ENCODE results near the gene RUBCNL.

RUBCNL gene

DNA sequence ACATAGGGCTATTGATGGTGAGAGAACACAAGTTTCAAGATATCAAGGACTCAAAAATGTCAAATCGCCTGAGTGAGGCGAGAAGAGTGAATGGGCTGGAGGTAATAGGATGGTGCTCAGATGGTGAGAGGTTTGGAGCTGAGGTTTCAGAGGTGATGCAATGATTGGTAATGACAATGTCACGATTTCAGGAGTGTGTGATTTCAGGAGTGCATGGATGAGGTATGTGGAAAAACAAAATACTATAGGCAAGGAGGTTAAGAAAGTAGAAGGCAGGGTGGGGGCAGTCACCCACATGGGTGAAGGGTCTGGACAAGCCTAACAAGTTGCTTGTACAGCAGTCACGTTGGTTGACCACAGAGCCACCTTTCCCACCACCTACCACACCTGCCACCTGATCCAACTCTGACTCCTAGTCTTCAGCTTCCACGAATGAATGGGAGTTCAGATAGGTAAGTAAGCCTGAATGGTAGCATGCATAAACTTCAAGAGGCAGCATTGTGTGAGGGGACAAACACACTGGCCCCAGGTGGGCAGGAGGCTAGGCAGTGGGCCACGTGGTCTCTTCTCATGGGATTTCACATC lies 71.5 kb downstream of the RUBCNL start:
- no peak overlapping the region for H3K27ac ChIP-seq (ENCODE audit: low read depth, low read length, poor library complexity, severe bottlenecking)

DNA sequence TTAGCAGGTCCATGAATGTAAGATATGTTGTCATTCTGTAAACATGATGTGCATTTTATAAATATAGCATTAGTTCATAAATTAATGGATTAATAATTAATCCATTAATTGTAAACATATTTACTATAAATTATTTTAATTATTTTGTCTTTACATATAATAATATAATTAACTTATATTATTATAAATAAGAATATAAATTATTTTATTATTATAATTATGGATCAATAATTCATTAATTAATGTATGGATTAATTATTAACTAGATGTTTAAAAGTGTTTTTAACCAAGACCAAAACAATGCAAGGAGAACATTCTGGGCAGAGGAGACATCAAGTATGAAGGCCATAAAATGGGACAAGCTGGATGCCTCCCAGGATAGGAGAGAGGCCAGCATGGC lies 72.0 kb downstream of the RUBCNL start:
- H3K4me1 ChIP-seq (ENCODE audit: insufficient read depth, low read length, severe bottlenecking) = no peaks in the 10 kb centered on the region
- no peak overlapping the region for H3K4me3 ChIP-seq (ENCODE audit: low read depth, low read length, poor library complexity, severe bottlenecking)
- H3K9me3 ChIP-seq (ENCODE audit: low read length) = no peaks in the 10 kb centered on the region
- no peak overlapping the region for H3K27ac ChIP-seq (ENCODE audit: low read depth, low read length, poor library complexity, severe bottlenecking)
- no peaks in the 10 kb centered on the region for H3K27me3 ChIP-seq (ENCODE audit: insufficient read depth, low read length)
- H3K36me3 ChIP-seq (ENCODE audit: insufficient read depth, low read length) = no peaks in the 10 kb centered on the region
- H4K20me1 ChIP-seq (ENCODE audit: insufficient read depth, low read length) = no peaks in the 10 kb centered on the region
- TF ChIP-seq, protein P1, sequence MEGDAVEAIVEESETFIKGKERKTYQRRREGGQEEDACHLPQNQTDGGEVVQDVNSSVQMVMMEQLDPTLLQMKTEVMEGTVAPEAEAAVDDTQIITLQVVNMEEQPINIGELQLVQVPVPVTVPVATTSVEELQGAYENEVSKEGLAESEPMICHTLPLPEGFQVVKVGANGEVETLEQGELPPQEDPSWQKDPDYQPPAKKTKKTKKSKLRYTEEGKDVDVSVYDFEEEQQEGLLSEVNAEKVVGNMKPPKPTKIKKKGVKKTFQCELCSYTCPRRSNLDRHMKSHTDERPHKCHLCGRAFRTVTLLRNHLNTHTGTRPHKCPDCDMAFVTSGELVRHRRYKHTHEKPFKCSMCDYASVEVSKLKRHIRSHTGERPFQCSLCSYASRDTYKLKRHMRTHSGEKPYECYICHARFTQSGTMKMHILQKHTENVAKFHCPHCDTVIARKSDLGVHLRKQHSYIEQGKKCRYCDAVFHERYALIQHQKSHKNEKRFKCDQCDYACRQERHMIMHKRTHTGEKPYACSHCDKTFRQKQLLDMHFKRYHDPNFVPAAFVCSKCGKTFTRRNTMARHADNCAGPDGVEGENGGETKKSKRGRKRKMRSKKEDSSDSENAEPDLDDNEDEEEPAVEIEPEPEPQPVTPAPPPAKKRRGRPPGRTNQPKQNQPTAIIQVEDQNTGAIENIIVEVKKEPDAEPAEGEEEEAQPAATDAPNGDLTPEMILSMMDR (IDR thresholded peaks at IDR 0.05; ENCODE audit: low read length) = no peak
- no peak for TF ChIP-seq EZH2 (IDR thresholded peaks at IDR 0.05; ENCODE audit: borderline replicate concordance, low read length)
- H2AFZ ChIP-seq (ENCODE audit: low read length) = no peak overlapping the region
- H3K79me2 ChIP-seq (ENCODE audit: insufficient read depth, low read length) = no peaks in the 10 kb centered on the region
- H3K9ac ChIP-seq (ENCODE audit: low read length) = no peak overlapping the region
- no peaks in the 10 kb centered on the region for H3K9me2 ChIP-seq (ENCODE audit: low read depth, low read length)
- no peak overlapping the region for H3K4me2 ChIP-seq (ENCODE audit: low read length)
- no peaks in the 10 kb centered on the region for H3F3A ChIP-seq (ENCODE audit: insufficient read depth, low read length)

More for the DNA sequence above, 71.5 kb downstream of the RUBCNL start:
- H3F3A ChIP-seq (ENCODE audit: insufficient read depth, low read length) = no peaks in the 10 kb centered on the region
- no peak overlapping the region for H3K9ac ChIP-seq (ENCODE audit: low read length)
- TF ChIP-seq, protein P1 (IDR thresholded peaks at IDR 0.05; ENCODE audit: low read length) = no peak
- TF ChIP-seq EZH2 (IDR thresholded peaks at IDR 0.05; ENCODE audit: borderline replicate concordance, low read length) = no peak
- no peaks in the 10 kb centered on the region for H3K36me3 ChIP-seq (ENCODE audit: insufficient read depth, low read length)
- no peaks in the 10 kb centered on the region for H4K20me1 ChIP-seq (ENCODE audit: insufficient read depth, low read length)
- no peak overlapping the region for H2AFZ ChIP-seq (ENCODE audit: low read length)
- H3K9me2 ChIP-seq (ENCODE audit: low read depth, low read length) = no peaks in the 10 kb centered on the region
- H3K4me1 ChIP-seq (ENCODE audit: insufficient read depth, low read length, severe bottlenecking) = peaks cover under 1% of the 10 kb centered on the region
- H3K4me2 ChIP-seq (ENCODE audit: low read length) = no peak overlapping the region
- no peaks in the 10 kb centered on the region for H3K79me2 ChIP-seq (ENCODE audit: insufficient read depth, low read length)
- H3K9me3 ChIP-seq (ENCODE audit: low read length) = no peaks in the 10 kb centered on the region
- no peak overlapping the region for H3K4me3 ChIP-seq (ENCODE audit: low read depth, low read length, poor library complexity, severe bottlenecking)
- H3K27me3 ChIP-seq (ENCODE audit: insufficient read depth, low read length) = no peaks in the 10 kb centered on the region

DNA sequence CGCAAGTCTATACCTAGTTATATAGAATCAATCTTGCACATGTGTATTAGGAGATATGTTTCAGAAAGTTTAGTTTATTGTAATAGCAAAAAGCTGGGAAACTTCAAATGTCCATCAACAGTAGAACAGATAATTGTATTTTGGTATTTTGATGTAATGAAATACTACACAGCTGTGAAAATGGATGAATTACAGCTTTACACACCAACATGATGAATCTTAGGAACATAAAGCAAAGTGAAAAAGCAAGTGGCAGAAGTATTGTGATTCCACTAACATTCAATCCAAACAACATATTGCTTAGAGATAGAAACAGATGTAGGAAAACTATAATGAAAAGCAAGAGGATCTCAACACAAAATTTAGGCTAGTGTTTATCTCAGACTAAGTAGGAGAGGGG lies 72.5 kb downstream of the RUBCNL start:
- H3K4me2 ChIP-seq (ENCODE audit: low read length) = no peak overlapping the region
- no peaks in the 10 kb centered on the region for H3K27me3 ChIP-seq (ENCODE audit: insufficient read depth, low read length)
- H2AFZ ChIP-seq (ENCODE audit: low read length) = no peak overlapping the region
- no peak for TF ChIP-seq EZH2 (IDR thresholded peaks at IDR 0.05; ENCODE audit: borderline replicate concordance, low read length)
- TF ChIP-seq, protein P1 (IDR thresholded peaks at IDR 0.05; ENCODE audit: low read length) = no peak
- H3K9me2 ChIP-seq (ENCODE audit: low read depth, low read length) = no peaks in the 10 kb centered on the region
- H3K4me1 ChIP-seq (ENCODE audit: insufficient read depth, low read length, severe bottlenecking) = no peaks in the 10 kb centered on the region
- no peaks in the 10 kb centered on the region for H3K9me3 ChIP-seq (ENCODE audit: low read length)
- H3K79me2 ChIP-seq (ENCODE audit: insufficient read depth, low read length) = no peaks in the 10 kb centered on the region
- no peaks in the 10 kb centered on the region for H4K20me1 ChIP-seq (ENCODE audit: insufficient read depth, low read length)
- no peak overlapping the region for H3K4me3 ChIP-seq (ENCODE audit: low read depth, low read length, poor library complexity, severe bottlenecking)
- H3K36me3 ChIP-seq (ENCODE audit: insufficient read depth, low read length) = no peaks in the 10 kb centered on the region
- no peak overlapping the region for H3K9ac ChIP-seq (ENCODE audit: low read length)
- no peaks in the 10 kb centered on the region for H3F3A ChIP-seq (ENCODE audit: insufficient read depth, low read length)
- no peak overlapping the region for H3K27ac ChIP-seq (ENCODE audit: low read depth, low read length, poor library complexity, severe bottlenecking)
